H1 (cell line): ENCODE data around the gene KLHL2. TPM values are rescaled to one million over a fixed set of nuclear protein-coding genes. Genes with fewer than 3 reads are reported as not detected.

Experiments used
- GABPA ChIP-seq: IDR thresholded peaks from 2 replicates; pipeline ENCODE4 v1.6.1; 2011; ENCODE audit warnings: mild to moderate bottlenecking, low read length, moderate library complexity, borderline replicate concordance; ENCODE audit not compliant: insufficient read depth
- HDAC6 ChIP-seq: IDR thresholded peaks from one replicate; pipeline ENCODE4 v1.7.1; 2012; ENCODE audit warnings: low read depth, mild to moderate bottlenecking, inconsistent platforms, low read length, moderate library complexity
- RAD21 ChIP-seq, 2 experiments: IDR thresholded peaks in 1 of 2; conservative IDR thresholded peaks in 1 of 2; 2 replicates each; pipeline ENCODE4 v1.6.1; 2011; ENCODE audit warnings: low read depth in 2 of 2, low read length in 2 of 2, improper control_type of control experiment in 1 of 2, inconsistent platforms in 1 of 2, mild to moderate bottlenecking in 1 of 2, moderate library complexity in 1 of 2
- SRF ChIP-seq: IDR thresholded peaks from 2 replicates; pipeline ENCODE4 v1.6.1; 2011; ENCODE audit warnings: mild to moderate bottlenecking, low read depth, low read length, moderate library complexity
- polyA plus RNA-seq, 7 experiments: library from polyadenylated mRNA; depleted of rRNA in 3 of 7; stranded (reverse) in 5 of 7; unstranded in 2 of 7; fragments of >200 nt in 5 of 7; fragments of 200-250 nt in 2 of 7; gene quantifications; 1 replicate in 5 of 7; 2 replicates in 1 of 7; 4 replicates in 1 of 7; pipeline versions ENCODE4 v1.2.1 to v1.2.3, GENCODE V29; 2011 to 2013; ENCODE audit warnings: missing spikeins in 2 of 7, mixed read lengths in 2 of 7
- total RNA-seq: library from RNA; stranded (reverse); fragmentation: NEBNext Ultra II Directional; extraction: Animal tissue kit (Norgen Biotek cat#: 25700); gene quantifications from 2 replicates; pipeline ENCODE4 v1.2.1, GENCODE V29; 2021

The KLHL2 gene
- total and polyA plus RNA-seq, 2 of the 8 experiments (the other 6 are each of a cell fraction or from before 2014, with no cell fraction given), result 5.2 to 12.0 TPM

DNA sequence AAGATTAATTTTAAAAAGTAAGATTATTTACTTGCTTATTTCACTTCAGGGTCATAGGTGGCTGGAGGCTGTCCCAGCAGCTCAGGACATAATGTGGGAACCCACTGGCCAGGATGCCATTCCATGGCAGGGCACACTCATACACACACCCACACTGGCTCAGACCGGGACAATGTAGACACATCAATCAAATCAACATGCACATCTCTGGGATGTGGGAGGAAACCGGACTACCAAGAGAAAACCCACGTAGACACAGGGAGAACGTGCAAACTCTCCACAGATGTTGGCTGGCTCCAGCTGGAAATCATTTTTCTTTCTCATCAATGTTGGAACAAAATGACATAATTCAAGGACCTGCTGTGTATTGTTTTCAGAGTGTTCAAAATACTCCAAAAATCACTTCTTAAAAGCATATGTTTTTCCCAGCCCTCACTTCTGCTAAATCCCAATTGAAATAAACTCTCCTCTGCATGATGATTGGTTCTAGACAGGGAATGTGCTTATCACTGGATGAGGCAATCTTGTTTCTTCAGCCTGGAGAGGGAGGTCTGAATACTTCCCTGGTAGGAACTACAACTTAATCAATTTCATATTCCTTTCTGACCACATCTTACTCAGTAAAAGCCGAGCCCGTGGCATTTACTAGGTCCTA is 152.8 kb downstream of the KLHL2 start (continued):
- TF ChIP-seq GABPA (no peak), SRF (no peak), RAD21 (IDR thresholded peaks at IDR 0.05 in 1 of 2, conservative IDR thresholded peaks at IDR 0.05 in 1 of 2; ENCODE audit: low read depth in 2 of 2, low read length in 2 of 2) (no peak), HDAC6 (no peak)
